Activated T-cell treated with anti-CD3 and anti-CD28 coated beads for 4 hours (primary cell): ENCODE results near the gene NT5DC2.

ENCODE experiments used
- DNase-seq: peaks from one replicate; pipeline ENCODE4 v3.0.0-alpha.2; 2020

NT5DC2 gene

DNA sequence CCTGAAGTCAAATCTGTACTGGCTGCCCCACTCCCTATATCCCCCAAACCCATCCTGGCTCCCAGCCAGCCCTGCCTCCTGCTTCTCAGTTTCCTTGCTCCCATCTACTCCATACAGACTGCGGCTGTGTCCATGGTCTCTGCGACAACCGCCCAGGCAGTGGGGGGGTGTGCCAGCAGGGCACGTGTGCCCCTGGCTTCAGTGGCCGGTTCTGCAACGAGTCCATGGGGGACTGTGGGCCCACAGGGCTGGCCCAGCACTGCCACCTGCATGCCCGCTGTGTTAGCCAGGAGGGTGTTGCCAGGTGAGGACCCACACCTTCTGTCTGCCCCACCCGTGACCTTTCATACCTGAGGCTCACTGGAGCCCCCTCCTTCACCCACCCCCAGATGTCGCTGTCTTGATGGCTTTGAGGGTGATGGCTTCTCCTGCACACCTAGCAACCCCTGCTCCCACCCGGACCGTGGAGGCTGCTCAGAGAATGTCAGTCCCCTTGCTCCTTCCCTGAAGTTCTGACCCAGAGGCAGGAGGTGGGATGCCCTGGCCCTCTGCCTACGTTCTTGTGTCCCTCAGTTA is 23.8 kb downstream of the NT5DC2 start:
- no peak for DNase-seq

DNA sequence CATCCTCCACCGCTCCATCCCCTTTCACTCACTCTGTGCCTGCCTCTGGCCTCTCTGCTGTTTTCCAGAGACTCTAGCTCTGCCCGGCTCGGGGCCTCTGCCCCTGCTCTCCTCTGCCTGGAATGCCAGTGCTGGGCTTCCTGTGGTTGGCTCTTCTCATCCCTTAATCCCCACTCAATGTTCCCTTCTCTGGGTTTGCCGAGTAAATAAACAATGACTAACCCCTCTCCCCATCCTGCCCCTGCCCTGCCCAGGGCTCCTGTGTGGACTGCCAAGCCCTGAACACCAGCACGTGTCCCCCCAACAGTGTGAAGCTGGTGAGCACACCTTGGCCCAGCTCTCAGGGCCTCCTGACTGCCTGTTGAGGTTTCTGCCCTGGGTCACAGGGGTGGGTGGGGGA is 26.3 kb downstream of the NT5DC2 start:
- DNase-seq: no peak

DNA sequence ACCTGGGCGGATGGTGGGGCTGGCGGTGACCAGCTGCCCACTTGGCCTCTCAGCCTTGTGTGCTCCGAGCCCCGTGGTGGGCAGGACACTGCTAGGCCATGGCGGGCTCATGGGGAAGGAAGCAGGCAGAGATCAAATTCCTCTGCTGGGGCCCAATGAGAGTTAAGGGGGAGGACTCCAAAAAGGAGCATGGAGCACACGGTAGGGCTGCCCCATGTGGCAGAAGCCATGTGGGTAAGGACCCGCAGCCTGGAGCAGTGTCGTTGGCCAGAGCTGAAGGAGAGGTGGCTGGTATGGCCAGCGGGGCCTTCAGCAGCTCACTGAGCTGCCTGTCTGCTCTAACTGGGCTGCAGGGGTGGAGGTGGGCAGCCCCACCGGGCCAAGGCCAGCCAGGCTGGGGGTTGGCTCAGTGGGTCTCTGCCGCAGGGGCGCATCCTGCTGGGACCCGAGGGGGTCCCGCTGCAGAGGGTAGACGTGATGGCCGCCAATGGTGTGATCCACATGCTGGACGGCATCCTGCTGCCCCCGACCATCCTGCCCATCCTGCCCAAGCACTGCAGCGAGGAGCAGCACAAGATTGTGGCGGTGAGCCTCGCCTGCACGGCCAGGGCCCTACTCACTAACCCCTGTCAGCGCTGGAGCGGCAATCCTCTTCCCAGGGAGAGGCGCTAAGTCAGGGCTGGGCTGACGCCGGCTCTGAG is 27.2 kb downstream of the NT5DC2 start:
- DNase-seq: no peak

DNA sequence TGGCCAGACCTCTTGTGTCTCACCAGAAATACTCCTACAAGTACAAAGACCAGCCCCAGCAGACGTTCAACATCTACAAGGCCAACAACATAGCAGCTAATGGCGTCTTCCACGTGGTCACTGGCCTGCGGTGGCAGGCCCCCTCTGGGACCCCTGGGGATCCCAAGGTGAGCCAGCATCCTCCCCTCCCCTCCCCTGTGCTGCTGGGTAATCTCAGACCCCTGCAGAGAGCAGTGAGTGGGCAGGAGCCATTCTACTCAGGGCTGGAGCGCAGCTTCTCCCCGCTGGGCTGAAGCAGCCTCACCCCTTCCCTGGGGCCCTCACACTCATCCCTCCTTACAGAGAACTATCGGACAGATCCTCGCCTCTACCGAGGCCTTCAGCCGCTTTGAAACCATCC is 28.7 kb downstream of the NT5DC2 start:
- DNase-seq: no peak

DNA sequence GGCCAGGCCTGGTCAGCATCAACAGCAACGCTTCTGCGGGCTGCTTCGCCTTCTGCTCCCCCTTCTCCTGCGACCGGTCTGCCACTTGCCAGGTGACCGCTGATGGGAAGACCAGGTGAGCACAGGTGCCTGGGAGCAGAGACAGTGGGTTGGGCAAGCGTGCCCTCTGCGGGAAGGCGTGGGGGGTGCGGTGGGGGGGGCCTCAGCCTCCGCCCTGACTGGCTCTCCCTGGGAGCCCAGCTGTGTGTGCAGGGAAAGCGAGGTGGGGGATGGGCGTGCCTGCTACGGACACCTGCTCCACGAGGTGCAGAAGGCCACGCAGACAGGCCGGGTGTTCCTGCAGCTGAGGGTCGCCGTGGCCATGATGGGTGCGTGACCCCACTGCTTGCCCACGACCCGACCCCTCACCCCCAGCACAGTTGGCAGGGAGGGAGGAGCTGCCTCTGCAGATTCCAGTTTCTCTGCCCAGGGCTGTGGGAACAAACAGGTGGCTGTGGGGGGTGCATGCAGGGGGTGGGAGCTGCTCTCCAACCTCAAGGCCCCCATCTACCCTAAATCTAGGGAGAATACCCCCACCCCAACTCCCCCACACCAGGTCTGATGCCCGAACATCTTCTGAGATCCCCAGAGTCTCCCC is 29.8 kb downstream of the NT5DC2 start:
- no peak for DNase-seq

DNA sequence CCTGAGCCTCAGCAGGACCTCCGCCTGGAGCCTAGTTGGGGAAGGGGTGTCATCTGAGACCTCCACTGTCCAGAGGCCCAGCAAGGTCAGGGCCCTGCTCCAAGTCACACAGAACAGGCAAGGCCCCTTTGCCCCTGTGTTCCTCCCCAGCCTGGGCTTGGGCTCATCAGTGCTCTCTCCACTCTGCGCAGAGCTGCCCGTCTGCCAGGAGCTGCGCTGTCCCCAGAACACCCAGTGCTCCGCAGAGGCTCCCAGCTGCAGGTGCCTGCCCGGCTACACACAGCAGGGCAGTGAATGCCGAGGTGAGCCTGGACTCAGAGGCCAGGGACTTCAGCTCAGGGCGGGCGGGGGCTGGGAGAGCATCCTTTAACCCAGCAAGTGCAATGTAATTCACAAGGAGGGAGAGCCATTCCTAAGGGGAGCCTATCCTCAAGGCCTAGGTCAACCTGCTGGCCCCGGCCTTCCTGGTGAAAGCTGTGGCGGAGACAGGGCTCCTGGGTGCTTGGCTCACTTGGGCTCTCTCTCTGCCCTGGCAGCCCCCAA is 30.8 kb downstream of the NT5DC2 start:
- DNase-seq: no peak

DNA sequence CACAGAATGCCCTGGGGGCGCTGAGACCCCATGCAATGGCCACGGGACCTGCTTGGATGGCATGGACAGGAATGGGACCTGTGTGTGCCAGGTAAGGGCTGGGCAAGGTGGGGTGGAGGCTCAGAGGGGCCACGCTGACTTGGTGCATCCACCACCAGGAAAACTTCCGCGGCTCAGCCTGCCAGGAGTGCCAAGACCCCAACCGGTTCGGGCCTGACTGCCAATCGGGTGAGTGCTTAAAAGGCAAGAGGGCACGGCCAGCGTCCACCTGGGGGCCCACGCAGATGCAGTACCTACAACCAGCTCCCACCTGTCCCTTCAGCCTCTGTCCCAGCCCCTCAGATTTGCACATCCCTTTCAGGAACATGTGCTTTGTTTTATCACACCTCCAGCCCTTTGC is 31.7 kb downstream of the NT5DC2 start:
- DNase-seq: no peak

DNA sequence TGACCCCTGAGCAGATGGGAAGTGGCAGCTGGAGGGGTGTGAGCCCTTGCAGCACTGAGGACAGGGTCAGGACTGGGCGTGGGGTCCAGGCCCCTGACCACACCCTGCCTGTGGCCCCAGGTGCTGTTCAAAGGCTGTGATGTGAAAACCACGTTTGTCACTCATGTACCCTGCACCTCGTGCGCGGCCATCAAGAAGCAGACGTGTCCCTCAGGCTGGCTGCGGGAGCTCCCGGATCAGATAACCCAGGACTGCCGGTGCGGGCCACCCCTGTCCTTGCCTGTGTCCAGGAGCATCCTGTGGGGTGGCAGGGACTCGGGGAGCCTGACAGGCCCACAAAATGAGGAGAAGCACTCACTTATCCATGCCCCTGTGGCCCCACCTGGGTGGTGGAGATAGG is 32.6 kb downstream of the NT5DC2 start:
- DNase-seq: no peak

DNA sequence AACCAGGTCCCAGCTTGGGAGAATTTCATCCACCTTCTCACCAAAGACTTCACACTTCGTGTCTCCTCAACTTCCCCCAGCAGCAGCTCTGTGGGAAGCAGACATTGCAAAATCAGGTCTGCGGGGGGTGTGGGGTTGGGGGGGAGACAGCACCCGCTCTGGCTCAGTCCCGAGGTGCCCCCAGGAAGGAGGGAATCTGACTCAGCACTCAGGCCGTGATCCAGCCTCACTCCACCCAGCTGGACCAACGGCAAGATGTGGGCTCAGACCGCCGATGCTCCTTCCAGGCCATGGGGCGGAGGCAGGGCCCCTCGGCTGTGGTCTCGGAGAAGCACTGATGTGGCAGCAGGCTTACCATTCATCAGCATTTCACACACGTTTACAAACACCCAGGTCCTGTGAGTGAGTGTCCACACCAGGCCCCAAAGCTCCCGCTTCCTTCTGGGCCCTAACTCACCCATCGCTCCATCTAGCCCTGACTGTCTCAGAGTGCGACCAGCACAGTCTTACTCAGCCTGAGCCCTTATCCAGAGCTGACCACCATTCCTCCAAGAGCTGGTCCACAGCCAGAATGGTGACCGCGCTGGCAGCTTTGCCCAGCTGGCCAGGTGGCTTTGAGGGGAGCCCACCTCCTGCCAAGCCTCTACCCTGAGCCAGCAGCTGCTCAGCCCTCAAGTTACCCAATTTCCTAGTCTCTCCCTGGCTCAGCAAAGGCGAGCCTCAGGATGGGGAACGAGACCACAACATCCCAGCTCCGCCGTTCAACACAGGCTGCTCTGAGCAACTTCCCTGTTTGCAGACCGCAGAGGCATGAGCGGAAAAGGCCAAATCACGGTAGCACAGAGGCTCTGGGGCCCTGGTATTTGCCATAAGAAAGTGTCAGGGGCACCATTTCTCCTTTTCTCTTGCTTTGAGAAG is 35.3 kb downstream of the NT5DC2 start:
- no peak for DNase-seq

DNA sequence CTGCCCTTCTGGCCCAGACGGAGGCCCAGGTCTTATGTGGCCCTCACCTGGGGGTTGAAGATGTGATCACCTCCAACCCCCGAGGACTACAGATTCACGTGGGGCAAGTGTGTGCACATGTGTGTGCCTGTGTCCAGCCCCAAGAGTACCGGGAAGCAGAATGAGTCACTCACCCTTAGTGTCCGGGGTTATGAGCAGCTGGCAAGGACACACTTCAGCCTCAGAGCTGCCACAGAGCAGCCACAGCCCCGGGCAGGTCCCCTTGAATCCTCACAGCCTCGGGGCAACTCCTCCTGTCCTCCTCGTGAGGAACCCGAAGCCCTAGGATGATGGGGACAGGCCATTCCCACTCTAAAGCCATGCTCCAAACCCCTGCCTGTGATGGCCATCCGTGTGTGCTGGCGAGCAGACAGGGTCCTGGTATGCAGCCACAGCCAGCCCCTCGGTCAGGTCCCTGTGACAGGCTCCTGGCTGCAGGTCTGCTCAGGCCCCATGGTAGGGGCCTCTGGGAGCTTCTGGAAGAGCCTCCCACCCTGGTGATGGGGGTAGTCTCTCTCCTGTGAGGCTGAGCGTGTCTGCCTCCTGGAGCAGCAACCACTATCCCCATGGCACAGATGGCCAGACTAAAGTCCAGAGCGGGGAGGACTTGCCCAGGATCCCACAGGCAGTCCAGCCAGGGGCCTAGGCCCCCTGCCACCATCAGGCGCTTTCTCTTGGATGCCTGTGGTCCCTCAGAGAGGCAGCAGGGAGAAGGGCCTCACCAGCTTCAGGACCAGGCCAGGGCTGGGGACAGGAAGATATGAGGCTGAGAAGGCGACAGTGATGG is 37.7 kb downstream of the NT5DC2 start:
- DNase-seq: no peak

DNA sequence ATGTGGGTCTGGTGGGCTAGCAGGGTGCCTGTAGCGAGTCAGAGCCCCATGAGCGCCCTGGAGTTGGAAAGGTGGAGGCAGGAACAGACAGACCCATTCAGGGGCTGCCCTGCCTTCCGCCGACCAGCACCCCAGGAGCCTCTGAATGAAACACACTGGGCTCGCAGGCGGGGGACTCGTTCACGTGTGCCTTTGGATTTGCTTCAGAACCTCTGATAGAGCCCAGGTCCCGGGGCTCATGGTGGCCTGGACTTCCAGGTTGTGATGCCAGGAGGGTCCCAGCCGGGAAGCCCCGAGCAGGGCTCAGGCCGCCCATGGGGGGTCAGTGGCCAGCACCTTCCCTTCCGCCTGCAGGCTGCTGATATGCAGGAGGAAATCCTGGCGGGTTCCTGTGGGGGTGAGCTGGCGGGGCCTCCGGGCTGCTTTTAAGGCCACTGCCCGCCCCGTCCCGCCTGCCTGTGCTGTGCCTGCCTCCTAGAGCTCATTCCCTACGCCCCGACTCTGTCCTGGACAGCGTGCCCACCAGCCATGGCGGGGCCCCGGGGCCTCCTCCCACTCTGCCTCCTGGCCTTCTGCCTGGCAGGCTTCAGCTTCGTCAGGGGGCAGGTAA is 38.7 kb downstream of the NT5DC2 start, which contains the start of gene STAB1:
Gene STAB1, plus strand, starts transcription at position 453 of the 610 bp plus-strand sequence. Its CDS starts 76 bp downstream, at position 529.
- no peak for DNase-seq

DNA sequence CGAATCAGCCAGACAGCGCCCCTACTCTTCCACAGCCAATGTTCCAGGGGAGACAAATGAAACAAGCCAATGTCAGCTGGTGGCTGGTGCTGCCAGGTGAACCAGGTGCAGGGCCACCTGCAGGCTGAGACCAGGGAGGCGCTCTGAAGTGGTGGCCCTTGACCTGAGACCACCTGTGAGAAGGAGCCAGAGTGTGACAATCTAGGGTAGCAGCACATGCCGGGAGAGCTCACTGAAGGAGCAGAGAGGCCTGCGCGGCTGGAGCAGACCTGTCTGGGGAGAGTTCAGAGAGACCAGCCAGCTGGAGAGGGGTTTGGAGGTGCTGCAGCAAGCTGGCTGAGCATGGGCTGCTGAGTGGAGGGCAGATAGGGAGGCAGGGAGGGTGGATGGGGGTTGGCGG is 39.2 kb downstream of the NT5DC2 start:
- no peak for DNase-seq

DNA sequence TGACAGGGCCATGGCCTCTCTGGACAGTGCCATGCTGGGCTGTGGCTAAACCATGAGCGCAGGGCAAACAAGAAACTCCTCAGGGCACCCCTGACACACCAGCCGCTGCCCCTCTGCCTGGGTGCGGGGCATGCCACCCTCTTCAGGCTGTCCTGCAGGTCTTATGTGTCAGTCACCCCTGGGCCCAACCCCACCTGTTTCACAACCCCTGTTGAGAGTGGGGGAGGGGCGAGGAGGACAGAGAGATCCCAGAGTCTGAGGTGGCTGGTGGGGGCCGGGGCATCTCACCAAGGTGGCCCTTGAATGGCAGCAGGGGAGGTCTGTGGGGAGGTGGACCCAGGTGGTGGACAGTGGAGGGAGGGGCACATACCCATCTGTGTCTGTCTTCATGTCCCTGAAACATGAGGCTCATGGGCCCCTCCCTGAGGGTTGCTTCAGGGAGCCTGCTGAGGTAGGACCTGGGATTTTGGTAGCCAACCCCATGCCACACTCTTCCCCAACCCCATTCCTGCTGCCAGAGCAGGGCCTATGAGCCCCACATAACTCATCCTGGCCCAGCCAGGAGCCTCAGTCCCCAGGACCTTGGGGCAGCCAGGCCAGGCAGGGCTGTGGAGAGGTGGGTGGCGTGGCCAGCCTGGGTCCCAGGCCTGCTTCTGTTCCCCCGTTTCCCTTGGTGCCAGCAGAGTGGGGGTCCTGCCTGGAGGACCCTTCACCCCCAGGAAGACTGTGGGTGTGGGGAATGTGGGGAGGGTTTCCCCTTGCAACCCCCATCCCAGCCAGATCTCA is 40.2 kb downstream of the NT5DC2 start:
- DNase-seq: no peak

DNA sequence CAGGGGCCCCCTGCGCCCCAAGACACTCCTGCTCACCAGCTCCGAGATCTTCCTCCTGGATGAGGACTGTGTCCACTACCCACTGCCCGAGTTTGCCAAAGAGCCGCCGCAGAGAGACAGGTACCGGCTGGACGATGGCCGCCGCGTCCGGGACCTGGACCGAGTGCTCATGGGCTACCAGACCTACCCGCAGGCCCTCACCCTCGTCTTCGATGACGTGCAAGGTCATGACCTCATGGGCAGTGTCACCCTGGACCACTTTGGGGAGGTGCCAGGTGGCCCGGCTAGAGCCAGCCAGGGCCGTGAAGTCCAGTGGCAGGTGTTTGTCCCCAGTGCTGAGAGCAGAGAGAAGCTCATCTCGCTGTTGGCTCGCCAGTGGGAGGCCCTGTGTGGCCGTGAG is 41.6 kb downstream of the NT5DC2 start:
- DNase-seq: no peak

DNA sequence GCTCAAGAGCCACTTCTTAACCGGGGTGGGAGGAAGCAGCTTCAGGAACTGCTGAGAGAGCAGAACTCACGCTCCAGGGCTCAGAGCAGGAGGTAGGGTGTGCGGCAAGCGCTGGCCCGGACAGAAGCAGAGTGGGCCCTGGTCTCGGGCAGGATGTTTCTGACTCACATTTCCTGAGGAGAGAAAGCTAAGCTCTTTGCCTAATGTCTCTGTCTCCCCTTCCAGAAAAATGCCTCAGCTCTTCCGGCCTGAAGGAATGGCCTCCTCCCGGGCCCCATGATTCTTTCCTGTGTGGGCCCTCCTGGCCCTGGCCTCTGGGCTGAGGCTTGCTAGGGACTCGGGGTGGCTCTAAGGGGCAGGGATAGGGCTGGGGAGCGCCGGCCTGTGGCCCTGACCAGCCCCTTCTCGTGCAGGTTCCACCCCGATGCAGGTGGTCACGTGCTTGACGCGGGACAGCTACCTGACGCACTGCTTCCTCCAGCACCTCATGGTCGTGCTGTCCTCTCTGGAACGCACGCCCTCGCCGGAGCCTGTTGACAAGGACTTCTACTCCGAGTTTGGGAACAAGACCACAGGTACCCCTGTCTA is 42.6 kb downstream of the NT5DC2 start:
- DNase-seq: no peak

DNA sequence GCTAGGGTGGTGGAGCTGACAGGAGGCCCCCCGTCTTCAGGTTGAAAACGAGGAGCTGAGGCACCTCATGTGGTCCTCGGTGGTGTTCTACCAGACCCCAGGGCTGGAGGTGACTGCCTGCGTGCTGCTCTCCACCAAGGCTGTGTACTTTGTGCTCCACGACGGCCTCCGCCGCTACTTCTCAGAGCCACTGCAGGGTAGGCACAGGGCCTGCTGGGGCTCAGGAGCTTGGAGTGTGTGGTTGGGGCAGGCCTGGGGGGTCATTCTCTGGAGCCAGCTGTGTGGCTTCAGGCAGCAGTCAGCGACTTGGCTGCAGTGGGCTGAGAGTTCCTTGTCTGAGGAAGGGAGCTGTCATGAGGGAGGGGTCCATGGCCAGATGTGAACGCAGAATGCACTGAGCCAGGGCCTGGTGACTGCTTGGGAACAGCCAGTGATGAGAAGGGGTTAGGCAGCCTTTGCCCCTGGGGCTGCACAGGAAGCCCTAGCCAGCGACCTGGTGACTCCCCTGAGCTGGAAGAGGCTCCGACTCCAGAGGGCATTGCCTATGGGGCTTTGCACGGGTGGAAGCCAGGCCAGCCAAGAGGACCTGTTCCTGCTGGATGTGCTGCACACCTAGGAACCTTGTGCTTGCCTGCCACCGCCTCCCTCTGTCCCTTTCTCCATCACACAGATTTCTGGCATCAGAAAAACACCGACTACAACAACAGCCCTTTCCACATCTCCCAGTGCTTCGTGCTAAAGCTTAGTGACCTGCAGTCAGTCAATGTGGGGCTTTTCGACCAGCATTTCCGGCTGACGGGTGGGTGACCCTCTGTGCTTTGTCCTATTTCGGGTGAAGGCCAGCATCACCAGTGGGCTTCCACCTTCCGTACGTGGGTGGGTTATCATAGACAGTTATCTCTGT is 43.4 kb downstream of the NT5DC2 start:
- no peak for DNase-seq

DNA sequence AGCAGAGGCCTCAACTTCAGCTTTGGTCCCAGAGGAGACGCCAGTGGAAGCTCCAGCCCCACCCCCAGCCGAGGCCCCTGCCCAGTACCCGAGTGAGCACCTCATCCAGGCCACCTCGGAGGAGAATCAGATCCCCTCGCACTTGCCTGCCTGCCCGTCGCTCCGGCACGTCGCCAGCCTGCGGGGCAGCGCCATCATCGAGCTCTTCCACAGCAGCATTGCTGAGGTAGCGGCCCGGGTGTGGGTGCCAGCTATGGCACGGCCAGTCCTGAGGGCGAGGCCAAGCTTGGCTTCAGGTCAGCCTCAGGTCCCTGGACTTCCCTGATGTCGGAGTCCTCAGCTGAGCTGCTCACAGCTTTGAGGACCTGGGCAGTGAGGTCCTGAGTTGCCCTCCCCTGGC is 44.2 kb downstream of the NT5DC2 start:
- no peak for DNase-seq

DNA sequence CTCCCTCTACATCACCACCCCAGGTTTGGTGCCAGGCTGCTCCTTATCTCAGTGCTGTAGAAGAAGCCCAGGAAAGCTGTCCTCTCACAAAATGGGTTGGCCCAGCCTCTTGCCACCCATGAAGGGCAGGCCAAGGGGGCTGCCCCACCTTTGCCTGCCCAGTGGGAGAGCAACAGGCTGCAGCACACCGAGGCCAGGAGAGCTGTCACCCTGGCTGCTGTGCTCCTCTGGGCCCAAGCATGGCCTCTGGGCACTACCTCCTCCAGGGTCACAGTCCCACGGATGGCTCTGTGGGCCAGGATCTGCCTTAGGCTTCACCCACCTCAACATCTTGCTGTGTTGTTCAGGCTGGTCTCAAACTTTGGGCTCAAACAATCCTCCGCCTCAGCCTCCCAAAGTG is 44.9 kb downstream of the NT5DC2 start:
- DNase-seq: no peak
